Activated T-helper 1 cell treated with Interleukin-2 at 50 U/mL for 16 hours (primary cell): Measurements from ENCODE around the gene FBN3.
"Not testable (repeated sequence)": the region's sequence is repeated elsewhere in the genome, so short reads cannot be mapped to it uniquely, and the experiment has no call there.

ENCODE experiments used
- DNase-seq: peaks from one replicate; pipeline ENCODE4 v3.0.0-alpha.2; 2020; ENCODE audit warnings: low read depth

Gene FBN3

GRCh38 chr19:8149261-8150094, at the start of gene FBN3:
Gene FBN3, minus strand, starts transcription at chr19:8149592. Its CDS starts 2,112 bp downstream, at chr19:8147480.
- DNase-seq = no peak

- DNase-seq = no peak
Measured at GRCh38 chr19:8196271-8196927, 47.0 kb upstream of the FBN3 start.

DNA sequence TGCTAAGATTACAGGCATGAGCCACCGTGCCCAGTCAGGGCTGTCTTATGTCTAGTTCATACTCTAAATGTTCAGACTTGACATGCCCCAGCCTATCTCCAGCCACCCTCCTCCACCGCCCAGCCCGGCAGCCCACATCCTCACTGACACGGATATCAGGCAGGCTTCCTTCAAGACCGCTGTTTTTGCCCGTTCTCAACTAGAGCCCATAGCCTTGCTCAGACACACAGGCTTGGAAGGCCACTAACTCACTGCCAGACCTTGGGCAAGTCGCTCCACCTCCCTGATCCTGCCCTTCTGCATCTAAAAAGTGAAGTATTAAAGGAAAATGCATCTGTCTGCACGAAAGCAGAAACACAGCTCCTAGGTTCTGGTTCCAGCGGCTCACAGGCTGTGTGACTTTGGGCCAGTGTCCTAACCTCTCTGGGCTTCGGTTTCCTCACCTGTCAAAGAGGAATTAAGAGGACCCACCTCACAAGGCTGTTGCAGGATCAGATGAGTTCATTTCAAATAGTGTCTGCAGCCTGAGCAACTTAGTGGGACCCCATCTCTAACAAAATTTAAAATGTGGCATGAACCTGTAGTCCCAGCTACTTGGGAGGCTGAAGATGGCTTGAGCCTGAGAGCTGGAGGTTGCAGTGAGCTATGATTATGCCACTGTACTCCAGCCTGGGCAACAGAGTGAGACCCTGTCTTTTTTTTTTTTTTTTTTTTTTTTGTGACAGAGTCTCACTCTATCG, 45.3 kb upstream of the FBN3 start:
- peak; percentile 40 for DNase-seq

DNA sequence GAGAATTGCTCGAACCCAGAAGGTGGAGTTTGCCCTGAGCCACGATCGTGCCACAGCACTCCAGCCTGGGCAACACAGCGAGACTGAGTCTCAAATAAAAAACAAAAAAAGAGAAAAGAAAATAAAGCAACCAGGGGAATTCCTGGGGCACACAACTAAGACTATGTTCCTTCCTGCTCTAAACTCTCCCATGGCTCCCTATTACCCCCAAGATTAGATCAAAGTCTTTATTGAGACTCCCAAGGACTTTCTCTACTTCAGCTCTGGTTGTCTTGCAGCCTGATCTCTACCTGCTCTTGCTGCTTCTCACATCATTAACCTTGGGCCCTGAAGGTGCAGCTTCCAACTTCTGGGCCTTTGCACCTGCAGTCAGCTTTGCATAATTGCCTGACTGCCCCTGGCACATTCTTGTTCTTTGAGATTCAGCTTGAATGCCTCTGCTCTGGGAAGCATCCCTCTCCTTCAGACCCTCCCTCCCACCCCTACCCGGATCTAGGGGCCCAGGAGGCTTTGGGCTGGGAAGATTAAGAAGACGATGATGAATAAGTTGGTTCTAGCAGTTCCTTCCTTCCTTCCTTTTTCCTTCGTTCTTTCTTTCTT, 42.9 kb upstream of the FBN3 start:
- no peak for DNase-seq

DNA sequence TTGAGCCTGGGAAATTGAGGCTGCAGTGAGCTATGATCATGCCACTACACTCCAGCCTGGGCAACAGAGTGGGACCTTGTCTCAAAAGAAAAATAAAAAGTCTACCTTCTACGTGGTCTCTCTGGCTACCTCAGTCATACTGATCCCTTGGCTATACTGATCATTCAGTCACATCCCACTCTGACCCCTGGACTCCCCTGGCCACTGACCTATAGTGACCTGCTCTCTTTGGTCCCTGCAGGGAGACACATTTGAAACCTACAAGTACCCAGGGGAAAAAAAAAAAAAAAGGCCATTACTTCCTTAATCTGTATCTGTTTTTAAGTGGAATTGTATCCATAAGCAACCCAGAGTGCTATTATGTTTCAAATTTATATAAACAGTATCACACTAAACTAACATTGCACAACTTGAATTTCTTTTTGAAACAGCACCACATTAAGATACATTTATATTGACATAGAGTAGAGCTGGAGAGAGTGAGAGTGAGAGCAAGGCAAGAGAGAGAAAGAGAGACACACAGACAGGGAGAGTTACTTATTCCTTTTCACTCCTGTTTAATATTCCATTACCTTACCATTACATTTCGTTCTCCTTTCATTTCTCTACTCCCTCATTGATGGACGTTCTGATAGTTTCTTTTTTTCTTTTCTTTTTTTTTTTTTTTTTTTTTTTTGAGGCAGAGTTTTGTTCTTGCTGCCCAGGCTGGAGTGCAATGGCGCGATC, 36.1 kb upstream of the FBN3 start:
- DNase-seq = no peak

- no peak for DNase-seq
Measured at GRCh38 chr19:8184274-8184673, 34.9 kb upstream of the FBN3 start.

GRCh38 chr19:8180018-8180417, 30.6 kb upstream of the FBN3 start:
- no peak for DNase-seq

- no peak for DNase-seq
Measured at GRCh38 chr19:8174706-8175105, 25.3 kb upstream of the FBN3 start.

GRCh38 chr19:8168537-8168936, 19.1 kb upstream of the FBN3 start:
- DNase-seq = no peak

- no peak for DNase-seq
Measured at GRCh38 chr19:8167985-8168384, 18.6 kb upstream of the FBN3 start.

- DNase-seq = no peak
Measured at GRCh38 chr19:8163759-8164158, 14.4 kb upstream of the FBN3 start.

DNA sequence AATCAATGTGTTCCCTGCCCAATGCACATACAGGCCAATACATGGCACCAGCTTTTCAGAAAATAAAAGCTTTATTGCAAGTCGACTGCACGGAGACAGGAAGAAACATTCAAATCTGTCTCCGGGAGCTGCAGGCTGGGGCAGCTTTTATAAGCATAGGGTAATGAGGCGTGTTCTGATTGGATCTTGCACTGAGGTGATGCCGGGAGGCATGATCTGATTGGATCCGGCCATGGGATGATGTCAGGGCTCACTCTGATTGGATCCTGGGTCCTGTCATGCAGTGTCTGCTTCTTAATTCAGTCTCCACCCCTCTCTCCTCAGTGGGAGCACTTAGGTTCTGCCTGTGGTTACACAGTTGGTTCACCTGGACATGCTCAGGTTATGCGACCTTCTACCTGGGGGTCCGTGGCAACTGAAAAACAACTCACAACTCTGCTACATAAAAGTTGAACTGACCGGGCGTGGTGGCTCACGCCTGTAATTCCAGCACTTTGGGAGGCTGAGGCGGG, 11.8 kb upstream of the FBN3 start:
- DNase-seq = no peak

- DNase-seq = not testable (repeated sequence)
Measured at GRCh38 chr19:8159322-8159721, 9.9 kb upstream of the FBN3 start.

DNA sequence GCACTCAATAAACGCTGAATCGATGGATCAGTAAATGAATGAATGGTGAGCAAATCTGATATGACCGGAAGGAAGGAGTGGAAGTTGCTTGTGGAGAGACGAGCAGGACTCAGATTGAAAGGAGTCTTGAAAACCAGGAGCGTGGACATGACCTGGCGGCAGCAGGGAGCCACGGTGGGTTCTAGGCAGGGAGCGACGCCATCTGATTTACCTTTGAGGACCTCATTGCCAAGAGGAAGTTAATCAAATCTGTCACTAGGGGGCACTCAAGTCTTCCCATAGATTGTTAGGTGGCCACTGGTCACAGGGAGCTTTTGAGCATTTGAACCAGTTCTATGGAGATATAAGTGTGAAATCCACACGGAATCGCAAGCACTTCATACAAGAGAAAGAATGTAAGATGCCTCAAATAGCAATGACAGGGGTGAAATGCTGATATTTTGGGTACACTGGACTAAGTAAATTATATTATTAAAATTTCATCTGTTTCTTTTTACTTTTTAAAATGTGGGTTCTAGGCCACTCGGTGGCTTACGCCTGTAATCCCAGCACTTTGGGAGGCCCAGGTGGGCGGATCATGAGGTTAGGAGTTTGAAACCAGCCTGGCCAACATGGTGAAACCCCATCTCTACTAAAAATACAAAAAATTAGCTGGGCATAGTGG, 9.2 kb upstream of the FBN3 start:
- DNase-seq = peak; percentile 12

DNA sequence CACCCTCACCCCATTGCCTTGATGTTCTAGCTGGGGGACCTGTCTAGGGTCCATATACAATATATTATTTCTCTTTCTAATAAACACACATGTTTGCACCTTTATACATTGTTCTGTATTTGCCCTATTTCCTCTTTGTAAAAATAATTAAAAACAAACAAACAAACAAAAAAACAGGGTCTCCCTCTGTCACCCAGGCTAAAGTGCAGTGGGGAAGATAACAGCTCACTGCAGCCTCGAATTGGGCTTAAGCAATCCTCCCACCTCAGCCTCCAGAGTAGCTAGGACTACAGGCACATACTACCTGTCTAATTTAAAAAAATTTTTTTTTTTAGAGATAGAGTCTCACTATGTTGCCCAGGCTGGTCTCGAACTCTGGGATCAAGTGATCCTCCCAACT, 5.9 kb upstream of the FBN3 start:
- DNase-seq = no peak

- DNase-seq = not testable (repeated sequence)
Measured at GRCh38 chr19:8154014-8154413, 4.6 kb upstream of the FBN3 start.

DNA sequence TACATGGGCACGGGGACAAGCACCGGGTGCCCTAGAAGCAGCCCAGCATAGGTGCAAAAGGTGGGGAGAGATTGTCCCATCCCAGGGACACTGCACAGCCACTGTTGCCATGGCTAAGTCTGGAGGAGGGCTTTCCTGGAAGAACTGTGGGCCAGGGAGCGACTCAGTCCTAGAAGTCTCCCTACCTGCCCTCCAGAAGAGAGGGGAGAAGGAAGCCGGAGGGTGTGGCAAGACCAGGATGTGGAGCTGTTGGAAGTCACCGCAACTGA, 2.3 kb upstream of the FBN3 start:
- no peak for DNase-seq

GRCh38 chr19:8150998-8151766, 1.8 kb upstream of the FBN3 start:
- no peak for DNase-seq

DNA sequence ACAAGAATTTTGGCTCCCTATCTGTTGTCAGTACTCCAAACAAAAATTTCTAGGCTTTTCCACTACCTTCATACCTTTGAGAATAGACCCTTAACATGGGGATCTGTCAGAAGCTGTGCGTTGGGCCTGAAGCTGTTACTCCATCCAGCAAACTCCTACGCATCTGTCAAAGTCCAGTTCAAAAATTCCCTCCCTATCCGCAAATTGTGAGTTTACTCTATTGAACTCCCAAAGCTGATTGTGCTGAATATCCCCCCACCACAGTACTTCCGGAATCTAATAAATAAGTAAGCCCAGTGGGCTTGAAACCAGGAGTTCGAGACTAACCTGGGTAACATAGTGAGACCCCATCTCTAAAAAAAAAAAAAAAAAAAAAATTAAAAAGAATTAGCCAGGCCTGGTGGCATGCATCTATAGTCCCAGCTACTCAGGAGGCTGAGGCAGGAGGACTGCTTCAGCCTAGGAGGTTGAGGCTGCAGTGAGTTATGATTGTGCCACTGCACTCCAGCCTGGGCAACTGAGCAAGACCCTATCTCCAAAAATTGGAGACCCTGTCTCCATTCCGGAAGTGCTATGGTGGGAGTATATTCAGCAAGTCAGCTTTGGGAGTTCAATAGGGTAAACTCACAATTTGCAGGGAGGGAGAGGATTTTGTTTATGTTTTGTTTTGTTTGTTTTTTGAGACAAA, 930 bp upstream of the FBN3 start:
- no peak for DNase-seq
